Measurements from ENCODE around the gene USP36.
A peak's percentile ranks its signal among the peaks of the same experiment; 100 is the strongest.

USP36 gene

GRCh38 chr17:78829477-78829876, 11.1 kb downstream of the USP36 start:
- Histone ChIP-seq H3K79me2 (ENCODE audit: insufficient read depth, low read length) (peaks cover 17% of the 10 kb centered on the region), H3K9me2 (replicated peaks; ENCODE audit: low read depth, low read length) (no peaks in the 10 kb centered on the region), H2AFZ (ENCODE audit: low read length) (no peak overlapping the region), H3K4me1 (ENCODE audit: insufficient read depth, low read length, poor library complexity, severe bottlenecking) (peaks cover 4% of the 10 kb centered on the region), H3K36me3 (ENCODE audit: insufficient read depth, low read length) (peaks cover 95% of the 10 kb centered on the region; the same call in 1 of the 2 replicates), H3F3A (ENCODE audit: low read depth) (no peaks in the 10 kb centered on the region), H3K4me2 (ENCODE audit: low read depth, low read length, poor library complexity, severe bottlenecking) (no peak overlapping the region), H4K20me1 (ENCODE audit: insufficient read depth, low read length, poor library complexity, severe bottlenecking) (no peaks in the 10 kb centered on the region), H3K9me3 (ENCODE audit: insufficient read depth, low read depth, low read length) (no peaks in the 10 kb centered on the region), H3K9ac (ENCODE audit: low read depth, low read length, poor library complexity, severe bottlenecking) (no peak overlapping the region), H3K27me3 (ENCODE audit: insufficient read depth, low read length, poor library complexity, severe bottlenecking) (no peaks in the 10 kb centered on the region), H3K4me3 (ENCODE audit: low read length, poor library complexity, severe bottlenecking) (no peak overlapping the region)
- TF ChIP-seq EZH2phosphoT487 (IDR thresholded peaks at IDR 0.05; ENCODE audit: borderline replicate concordance) (no peak), CTCF (conservative IDR thresholded peaks at IDR 0.05; ENCODE audit: low read length) (no peak)

- H3K9ac ChIP-seq (ENCODE audit: low read depth, low read length, poor library complexity, severe bottlenecking), result no peak overlapping the region
- no peak overlapping the region for H3K4me3 ChIP-seq (ENCODE audit: low read length, poor library complexity, severe bottlenecking)
- H3K9me2 ChIP-seq (replicated peaks; ENCODE audit: low read depth, low read length), result no peaks in the 10 kb centered on the region
- peaks cover 95% of the 10 kb centered on the region; the same call in 1 of the 2 replicates for H3K36me3 ChIP-seq (ENCODE audit: insufficient read depth, low read length)
- peaks cover 4% of the 10 kb centered on the region for H3K4me1 ChIP-seq (ENCODE audit: insufficient read depth, low read length, poor library complexity, severe bottlenecking)
- no peak overlapping the region for H3K4me2 ChIP-seq (ENCODE audit: low read depth, low read length, poor library complexity, severe bottlenecking)
- no peaks in the 10 kb centered on the region for H3F3A ChIP-seq (ENCODE audit: low read depth)
- no peaks in the 10 kb centered on the region for H3K27me3 ChIP-seq (ENCODE audit: insufficient read depth, low read length, poor library complexity, severe bottlenecking)
- no peak overlapping the region for H2AFZ ChIP-seq (ENCODE audit: low read length)
- H3K79me2 ChIP-seq (ENCODE audit: insufficient read depth, low read length), result peaks cover 24% of the 10 kb centered on the region
- no peaks in the 10 kb centered on the region for H3K9me3 ChIP-seq (ENCODE audit: insufficient read depth, low read depth, low read length)
- no peaks in the 10 kb centered on the region for H4K20me1 ChIP-seq (ENCODE audit: insufficient read depth, low read length, poor library complexity, severe bottlenecking)
- TF ChIP-seq CTCF (conservative IDR thresholded peaks at IDR 0.05; ENCODE audit: low read length), result peak; percentile 54
- TF ChIP-seq EZH2phosphoT487 (IDR thresholded peaks at IDR 0.05; ENCODE audit: borderline replicate concordance), result no peak
Measured at GRCh38 chr17:78828470-78829185, 12.0 kb downstream of the USP36 start.

GRCh38 chr17:78826836-78827509, 13.6 kb downstream of the USP36 start:
- Histone ChIP-seq H3K79me2 (ENCODE audit: insufficient read depth, low read length) (peaks cover 33% of the 10 kb centered on the region), H3K4me1 (ENCODE audit: insufficient read depth, low read length, poor library complexity, severe bottlenecking) (peaks cover 4% of the 10 kb centered on the region), H3K4me3 (ENCODE audit: low read length, poor library complexity, severe bottlenecking) (no peak overlapping the region), H3K27me3 (ENCODE audit: insufficient read depth, low read length, poor library complexity, severe bottlenecking) (no peaks in the 10 kb centered on the region), H3K36me3 (ENCODE audit: insufficient read depth, low read length) (peaks cover 93% of the 10 kb centered on the region; the same call in 1 of the 2 replicates), H2AFZ (ENCODE audit: low read length) (no peak overlapping the region), H3K9ac (ENCODE audit: low read depth, low read length, poor library complexity, severe bottlenecking) (no peak overlapping the region), H3K9me2 (replicated peaks; ENCODE audit: low read depth, low read length) (no peaks in the 10 kb centered on the region), H3K9me3 (ENCODE audit: insufficient read depth, low read depth, low read length) (no peaks in the 10 kb centered on the region), H4K20me1 (ENCODE audit: insufficient read depth, low read length, poor library complexity, severe bottlenecking) (no peaks in the 10 kb centered on the region), H3K4me2 (ENCODE audit: low read depth, low read length, poor library complexity, severe bottlenecking) (no peak overlapping the region), H3F3A (ENCODE audit: low read depth) (no peaks in the 10 kb centered on the region)
- TF ChIP-seq CTCF (conservative IDR thresholded peaks at IDR 0.05; ENCODE audit: low read length) (no peak), EZH2phosphoT487 (IDR thresholded peaks at IDR 0.05; ENCODE audit: borderline replicate concordance) (no peak)

All from Loucy (cell line).